ENCODE results near the gene SYTL4.

- TF ChIP-seq ZC3H11A (IDR thresholded peaks at IDR 0.05) = no peak
- no peak for TF ChIP-seq PBX3 (IDR thresholded peaks at IDR 0.05)
- TF ChIP-seq REST (IDR thresholded peaks at IDR 0.05) = no peak
- TF ChIP-seq ZFP36 (IDR thresholded peaks at IDR 0.05; ENCODE audit: borderline replicate concordance, partially characterized antibody) = no peak
- TF ChIP-seq SREBF2 (IDR thresholded peaks at IDR 0.05) = no peak
- no peak for TF ChIP-seq PHF8 (IDR thresholded peaks at IDR 0.05; ENCODE audit: borderline replicate concordance, low read depth)
- TF ChIP-seq ZNF302 (CRISPR knock-in tag; IDR thresholded peaks at IDR 0.05) = no peak
Observed at GRCh38 chrX:100747703-100748102, 15.8 kb upstream of the SYTL4 start.
